HL-60 (cell line): Measurements from ENCODE around the gene MAP4K4.

ENCODE experiments used
- DNase-seq, 2 experiments: peaks; one replicate each; pipeline ENCODE4 v3.0.0-alpha.2; 2010 to 2020; ENCODE audit warnings: low read depth in 1 of 2, low spot score in 1 of 2
- H3K27ac ChIP-seq: fragments of 250-450 bp; sonication (Bioruptor Pico); replicated peaks from 2 replicates; pipeline ENCODE4 v1.5.1; 2020; ENCODE audit warnings: mild to moderate bottlenecking, moderate library complexity
- H3K27me3 ChIP-seq: fragments of 250-450 bp; sonication (Bioruptor Pico); 2 replicates; pipeline ENCODE4 v1.5.1; 2021; ENCODE audit warnings: mild to moderate bottlenecking, moderate library complexity; ENCODE audit not compliant: insufficient read depth, poor library complexity, severe bottlenecking
- H3K4me3 ChIP-seq: replicated peaks from 2 replicates; pipeline ENCODE4 v1.5.1; 2011; ENCODE audit warnings: mild to moderate bottlenecking, control low read depth, low read length; ENCODE audit not compliant: insufficient read depth
- CTCF ChIP-seq: IDR thresholded peaks from one replicate; pipeline ENCODE4 v1.5.1; 2011; ENCODE audit warnings: low read length, control low read depth, inconsistent platforms; ENCODE audit not compliant: insufficient read depth
- GABPA ChIP-seq: IDR thresholded peaks from 2 replicates; pipeline ENCODE4 v1.6.1; 2012; ENCODE audit warnings: low read depth
- POLR2AphosphoS5 ChIP-seq: IDR thresholded peaks from 2 replicates; pipeline ENCODE4 v1.6.1; 2012; ENCODE audit warnings: low read depth
- REST ChIP-seq: IDR thresholded peaks from 2 replicates; pipeline ENCODE4 v1.6.1; 2012; ENCODE audit warnings: low read depth; ENCODE audit not compliant: insufficient replicate concordance
- SPI1 ChIP-seq: IDR thresholded peaks from 2 replicates; pipeline ENCODE4 v1.6.1; 2012; ENCODE audit warnings: low read depth, mild to moderate bottlenecking, borderline replicate concordance

Gene MAP4K4

GRCh38 chr2:101808006-101808562 lies 110.6 kb downstream of the MAP4K4 start:
- Histone ChIP-seq H3K27ac (no peak overlapping the region), H3K4me3 (no peak overlapping the region), H3K27me3 (no peaks in the 10 kb centered on the region)
- TF ChIP-seq GABPA (no peak), POLR2AphosphoS5 (no peak), CTCF (no peak), SPI1 (no peak), REST (no peak)
- DNase-seq, result no peak

- TF ChIP-seq SPI1 (no peak), REST (no peak), CTCF (no peak), GABPA (no peak), POLR2AphosphoS5 (no peak)
- DNase-seq, result no peak
- Histone ChIP-seq H3K27me3 (no peaks in the 10 kb centered on the region), H3K4me3 (no peak overlapping the region), H3K27ac (no peak overlapping the region)
Measured at GRCh38 chr2:101809698-101810097, 112.2 kb downstream of the MAP4K4 start.

- no peak for DNase-seq
- H3K4me3 ChIP-seq, result no peak overlapping the region
- H3K27ac ChIP-seq, result no peak overlapping the region
- no peak for TF ChIP-seq GABPA
- no peak for TF ChIP-seq POLR2AphosphoS5
- no peak for TF ChIP-seq SPI1
- TF ChIP-seq REST, result no peak
- TF ChIP-seq CTCF, result no peak
- H3K27me3 ChIP-seq, result no peaks in the 10 kb centered on the region
Measured at GRCh38 chr2:101811226-101812015, 113.9 kb downstream of the MAP4K4 start.
